ENCODE data around the gene FUS. TPM values are rescaled to one million over a fixed set of nuclear protein-coding genes. Genes with fewer than 3 reads are reported as not detected.

FUS gene
- total and polyA plus RNA-seq, 9 of the 15 experiments (the other 6 are each of a cell fraction or from before 2014, with no cell fraction given) = 43.9 to 575 (median 87.2) TPM

GRCh38 chr16:31192856-31193642 is 13.1 kb downstream of the FUS start:
- Histone ChIP-seq H3K27ac (ENCODE audit: extremely low read depth, low read depth, low read length) (no peak overlapping the region), H3K27me3 (ENCODE audit: control insufficient read depth in 2 of 2, insufficient read depth in 2 of 2, low read length in 2 of 2) (no peaks in the 10 kb centered on the region), H3K79me2 (ENCODE audit: control insufficient read depth, insufficient read depth, low read length) (peaks cover 23% of the 10 kb centered on the region), H3K4me1 (replicated peaks in 1 of 2; ENCODE audit: control insufficient read depth in 2 of 2, insufficient read depth in 2 of 2, low read length in 2 of 2) (peaks cover 0 to 4% of the 10 kb centered on the region in 2 experiments; a peak in 1 of 5 replicates), H3K9me3 (replicated peaks; ENCODE audit: control insufficient read depth, insufficient read depth, low read depth, low read length) (no peaks in the 10 kb centered on the region), H3K36me3 (ENCODE audit: control insufficient read depth, insufficient read depth, low read length) (peaks cover 84% of the 10 kb centered on the region), H3K9me1 (ENCODE audit: control insufficient read depth, insufficient read depth, low read length) (no peaks in the 10 kb centered on the region), H2AFZ (ENCODE audit: low read depth, low read length) (no peak overlapping the region), H4K20me1 (replicated peaks; ENCODE audit: control insufficient read depth, insufficient read depth, low read length) (peaks cover 8% of the 10 kb centered on the region), H3K4me3 (no peak overlapping the region), H3K4me2 (ENCODE audit: insufficient read depth, low read length) (no peak overlapping the region), H3K9ac (ENCODE audit: insufficient read depth in 1 of 2, low read depth in 2 of 2, low read length in 2 of 2) (no peak overlapping the region)
- in situ Hi-C loops (cut with MboI) = no loop called here
- no TSS peak for BruUV-seq (replicated peaks)
- peak in 1 of 4 experiments; percentile 10 for DNase-seq (ENCODE audit: extremely low read depth in 1 of 4, low spot score in 3 of 4)
- CTCF ChIA-PET (ENCODE audit: low intra/inter-chr PET ratio) = no interaction called here
- intact Hi-C loops (cut with micrococcal nuclease) = loop anchor here (1.0 kb wide), 1 partner anchor 8 kb away; no protein-coding TSS in a partner anchor
- TF ChIP-seq THRA (IDR thresholded peaks at IDR 0.05) (no peak), ADNP (tag; IDR thresholded peaks at IDR 0.05) (no peak), POLR2A (conservative IDR thresholded peaks at IDR 0.05) (peak; percentile 36; the same call in 1 of the 2 replicates), IRF2 (CRISPR knock-in tag; IDR thresholded peaks at IDR 0.05) (no peak), SUPT5H (IDR thresholded peaks at IDR 0.05) (peak; percentile 24), ASH1L (IDR thresholded peaks at IDR 0.05; ENCODE audit: borderline replicate concordance, low read depth, partially characterized antibody) (no peak), XRCC4 (IDR thresholded peaks at IDR 0.05; ENCODE audit: extremely low read depth, insufficient read depth, insufficient read length) (no peak), POLR2AphosphoS5 (IDR thresholded peaks at IDR 0.05; ENCODE audit: control insufficient read depth, insufficient read depth, low read depth, low read length) (peak; percentile 8; the same call in 1 of the 2 replicates), ZNF830 (CRISPR knock-in tag; IDR thresholded peaks at IDR 0.05) (no peak), ZBTB43 (CRISPR knock-in tag; IDR thresholded peaks at IDR 0.05) (0 out of 2 replicates have a peak, but pooled peaks have one; percentile 37), TSHZ1 (CRISPR knock-in tag; IDR thresholded peaks at IDR 0.05) (no peak), YBX1 (IDR thresholded peaks at IDR 0.05) (no peak), SNIP1 (IDR thresholded peaks at IDR 0.05; ENCODE audit: low read depth) (no peak), BCL6 (CRISPR knock-in tag; IDR thresholded peaks at IDR 0.05) (no peak)
- no peak for ATAC-seq
- WGBS (ENCODE audit: insufficient coverage, low coverage, missing lambda C conversion rate) = 94% methylated on average over 16 of the region's 16 CpGs
- POLR2A ChIA-PET = interaction anchor here (0.6 to 8.2 kb wide), 11 partner anchors 9 to 735 kb away, joined by 3 to 63 read pairs (median 4); partner anchors contain the start of genes FUS and PYCARD
- peak; percentile 35 for FAIRE-seq
